GM18499 (cell line): ENCODE data around the gene DISP3.
"Not testable (repeated sequence)": the region's sequence is repeated elsewhere in the genome, so short reads cannot be mapped to it uniquely, and the experiment has no call there.

Experiments
- ATAC-seq: cut with Tn5 transposase; IDR thresholded peaks from one replicate; pipeline ENCODE4 v1.9.1; 2021; ENCODE audit warnings: moderate number of reproducible peaks; ENCODE audit not compliant: insufficient read depth, unreplicated experiment

DISP3 gene

DNA sequence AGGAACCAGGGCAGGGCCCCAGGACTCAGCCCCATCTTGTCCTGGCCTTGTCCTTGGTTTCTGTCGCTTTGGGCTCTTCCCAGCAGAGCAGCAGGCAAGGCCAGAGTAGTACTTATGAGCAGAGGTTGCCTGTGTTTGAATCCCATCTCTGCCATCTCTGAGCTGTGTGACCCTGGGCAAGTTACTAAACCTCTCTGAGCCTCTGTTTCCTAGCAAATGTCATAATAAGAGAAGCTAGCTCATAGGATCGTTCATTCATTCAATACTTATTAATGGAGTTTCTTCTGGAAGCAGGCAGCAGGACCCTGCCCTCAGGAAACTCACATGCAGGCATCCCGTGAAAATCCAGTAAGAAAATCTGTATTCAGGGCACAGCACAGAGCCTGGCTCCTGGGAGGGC, 91.0 kb downstream of the DISP3 start:
- no peak for ATAC-seq

DNA sequence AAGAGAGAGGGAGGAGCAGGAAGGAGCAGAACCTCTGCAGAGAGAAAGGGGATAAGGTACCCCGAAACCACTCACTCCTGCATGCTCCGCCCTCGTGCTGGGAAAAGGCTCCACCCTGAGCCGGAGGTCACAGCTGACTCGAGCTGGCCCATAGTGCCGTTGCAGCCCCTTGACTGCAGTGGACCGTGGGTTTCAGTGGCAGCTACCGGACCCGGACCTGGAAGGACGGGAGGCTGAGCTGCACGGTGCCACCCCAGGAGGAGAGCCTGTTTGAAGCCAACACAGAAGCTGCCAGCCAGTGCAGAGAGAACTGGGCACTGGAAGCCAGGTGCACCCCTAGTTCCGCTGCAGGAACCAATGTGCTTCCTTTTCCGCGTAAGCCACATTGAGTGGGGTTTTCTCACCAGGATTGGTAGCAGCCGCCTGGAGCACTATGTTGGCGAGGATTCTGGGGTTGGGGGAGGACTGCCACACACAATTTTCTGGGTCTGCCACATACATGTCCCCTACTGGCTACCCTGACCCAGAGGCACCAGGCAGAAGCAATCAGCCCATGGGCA, 91.9 kb downstream of the DISP3 start:
- ATAC-seq, result no peak

DNA sequence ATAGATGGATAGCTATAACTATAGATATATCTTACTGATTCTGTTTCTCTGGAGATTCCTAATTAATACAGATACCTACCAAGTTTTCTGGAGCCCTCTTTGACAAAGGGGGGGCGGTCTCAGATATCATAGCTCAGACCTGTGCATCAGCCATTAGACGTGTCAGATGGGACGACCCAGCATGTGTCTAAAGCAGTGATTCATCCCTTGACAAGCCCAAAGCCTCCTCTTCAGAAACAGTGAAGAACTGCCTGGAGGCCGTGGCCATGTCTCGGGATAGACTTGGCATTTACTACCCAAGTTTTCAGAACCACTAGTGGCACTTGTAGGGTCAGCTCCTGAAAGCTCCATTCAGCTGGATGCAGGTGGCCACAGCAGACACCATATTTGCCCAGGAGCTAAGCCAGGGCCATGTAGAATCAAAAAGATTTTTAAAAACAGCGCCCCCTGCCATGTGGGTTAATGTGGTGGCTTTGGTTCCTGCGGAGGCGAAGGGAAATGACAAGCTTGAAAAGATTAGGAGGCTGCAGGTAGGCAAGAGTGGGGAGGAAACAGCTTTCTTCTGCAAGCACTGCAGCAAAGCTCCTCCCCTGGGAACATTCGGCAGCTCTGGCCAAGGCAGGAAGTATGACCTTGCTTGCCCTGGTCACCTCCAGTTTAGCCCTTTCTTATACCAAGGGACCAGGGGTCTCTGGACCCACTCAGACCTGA, 93.1 kb downstream of the DISP3 start:
- no peak for ATAC-seq

DNA sequence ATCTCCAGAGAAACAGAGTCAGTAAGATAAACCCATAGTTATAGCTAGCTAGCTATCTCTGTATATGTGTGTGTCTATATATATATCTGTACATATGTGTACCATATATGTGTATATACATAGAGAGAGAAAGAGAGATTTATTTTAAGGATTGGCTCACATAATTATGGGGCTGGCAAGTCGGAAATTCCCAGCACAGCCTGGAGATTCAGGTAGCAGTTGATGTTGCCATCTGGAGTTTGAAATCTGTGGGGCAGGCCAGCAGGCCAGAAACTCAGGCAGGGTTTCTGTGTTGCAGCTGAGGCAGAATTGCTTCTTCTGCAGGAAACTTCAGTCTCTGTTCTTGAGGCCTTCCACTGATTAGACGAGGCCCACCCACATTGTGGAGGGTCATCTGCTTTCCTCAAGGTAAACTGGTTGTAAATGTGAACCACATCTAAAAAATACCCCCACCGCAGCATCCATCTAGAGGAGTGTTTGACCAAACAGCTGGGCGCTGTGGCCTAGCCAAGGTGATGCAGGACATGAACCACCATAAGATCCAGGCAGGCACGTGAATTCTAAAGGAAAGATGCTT, 94.2 kb downstream of the DISP3 start:
- ATAC-seq, result no peak

DNA sequence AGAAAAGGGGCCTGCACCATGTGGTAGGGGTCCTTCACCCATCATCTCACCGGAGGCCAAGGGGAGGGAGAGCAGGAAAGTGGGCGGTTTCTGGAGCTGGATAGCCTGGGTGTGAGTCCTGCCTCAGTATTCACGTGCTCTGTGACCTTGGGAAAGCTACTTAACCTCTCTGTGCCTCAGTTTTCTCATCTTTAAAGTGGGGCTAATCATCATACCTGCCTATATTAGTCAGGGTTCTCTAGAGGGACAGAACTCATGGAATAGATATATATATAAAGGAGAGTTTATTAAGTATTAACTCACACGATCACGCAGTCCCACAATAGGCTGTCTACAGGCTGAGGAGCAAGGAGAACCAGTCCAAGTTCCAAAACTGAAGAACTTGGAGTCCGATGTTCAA, 96.6 kb downstream of the DISP3 start:
- no peak for ATAC-seq

DNA sequence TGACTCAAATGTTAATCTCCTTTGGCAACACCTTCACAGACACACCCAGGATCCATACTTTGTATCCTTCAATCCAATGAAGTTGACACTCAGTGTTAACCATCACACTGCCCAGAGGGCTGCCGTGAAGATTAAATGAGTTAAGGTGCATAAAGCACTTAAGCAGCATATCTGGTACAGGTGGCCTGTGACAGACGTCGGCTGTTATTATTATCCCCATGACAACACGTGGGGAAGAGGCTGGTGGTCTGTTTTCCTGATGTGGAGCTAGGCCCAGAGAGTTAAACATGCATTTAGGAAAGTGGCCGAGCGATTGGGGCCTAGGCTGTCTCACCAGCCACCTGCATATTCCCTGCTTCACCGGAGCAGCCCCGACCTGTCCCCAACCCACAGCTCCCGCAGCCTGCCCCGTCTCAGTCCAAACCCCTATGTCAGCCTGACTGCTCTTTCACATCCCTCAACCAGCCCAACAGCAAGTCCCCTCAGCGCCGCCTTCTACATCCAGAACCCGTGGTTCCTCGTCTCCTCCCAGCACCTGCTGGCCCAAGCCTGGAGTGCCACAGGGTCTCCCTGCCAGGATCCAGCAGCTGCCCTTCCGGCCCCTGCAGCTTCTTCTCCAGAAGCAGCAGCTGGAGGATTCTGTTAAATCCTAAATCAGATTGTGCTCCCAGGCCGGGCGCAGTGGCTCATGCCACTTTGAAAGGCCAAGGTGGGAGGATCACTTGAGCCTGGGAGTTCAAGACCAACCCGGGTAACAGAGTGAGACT, 97.3 kb downstream of the DISP3 start:
- ATAC-seq, result no peak

DNA sequence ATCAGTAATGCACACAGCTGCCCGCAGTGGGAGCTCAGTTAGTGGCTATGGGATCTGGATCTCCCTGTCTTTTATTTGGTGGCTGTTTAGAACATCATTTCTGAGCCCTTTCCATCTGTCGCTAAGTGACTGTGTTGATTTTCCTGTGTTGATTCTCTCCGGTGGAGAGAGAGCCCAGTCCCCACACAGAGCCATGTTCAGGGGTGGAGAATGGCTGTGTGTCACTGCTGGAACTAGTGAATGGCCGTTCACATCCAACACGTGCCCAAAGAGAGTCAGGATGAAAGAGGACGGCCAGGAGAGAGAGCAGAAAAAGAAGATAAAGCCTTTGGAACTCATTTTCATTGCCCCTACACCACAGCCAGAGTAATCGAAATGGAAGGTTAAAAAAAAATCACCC, 99.0 kb downstream of the DISP3 start:
- ATAC-seq, result no peak

DNA sequence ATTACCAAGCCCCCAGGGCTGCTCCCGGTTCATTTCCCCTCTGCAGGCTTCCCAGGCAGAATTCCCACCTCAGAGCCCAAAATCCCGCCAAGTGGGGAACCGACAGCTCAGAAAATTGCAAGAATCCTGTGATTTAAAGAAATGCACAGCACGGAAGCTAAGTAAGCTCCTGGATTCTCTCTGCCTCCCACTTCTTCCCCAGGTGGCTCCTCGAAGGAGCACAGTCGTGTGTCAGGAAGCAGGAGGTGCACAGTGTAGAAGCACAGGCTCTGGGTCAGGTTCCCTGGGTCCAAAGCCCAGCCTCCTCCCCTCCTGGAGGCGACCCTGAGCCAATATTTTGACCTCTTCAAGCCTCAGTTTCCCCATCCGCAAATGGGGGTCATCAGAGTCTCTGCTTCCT, 100.6 kb downstream of the DISP3 start:
- no peak for ATAC-seq

DNA sequence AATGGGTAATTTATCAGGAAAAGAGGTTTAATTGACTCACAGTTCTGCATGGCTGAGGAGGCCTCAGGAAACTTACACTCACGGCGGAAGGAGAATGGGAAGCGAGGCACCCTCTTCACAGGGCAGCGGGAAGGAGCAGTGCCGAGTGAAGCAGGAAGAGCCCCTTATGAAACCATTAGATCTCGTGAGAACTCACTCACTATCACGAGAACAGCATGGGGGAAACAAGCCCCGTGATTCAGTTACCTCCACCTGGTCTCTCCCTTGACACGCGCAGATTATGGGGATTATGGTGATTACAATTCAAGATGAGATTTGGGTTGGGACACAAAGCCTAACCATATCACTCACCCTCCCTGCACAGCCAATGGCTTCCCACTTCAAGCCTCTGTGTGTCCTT, 101.1 kb downstream of the DISP3 start:
- ATAC-seq, result not testable (repeated sequence)

DNA sequence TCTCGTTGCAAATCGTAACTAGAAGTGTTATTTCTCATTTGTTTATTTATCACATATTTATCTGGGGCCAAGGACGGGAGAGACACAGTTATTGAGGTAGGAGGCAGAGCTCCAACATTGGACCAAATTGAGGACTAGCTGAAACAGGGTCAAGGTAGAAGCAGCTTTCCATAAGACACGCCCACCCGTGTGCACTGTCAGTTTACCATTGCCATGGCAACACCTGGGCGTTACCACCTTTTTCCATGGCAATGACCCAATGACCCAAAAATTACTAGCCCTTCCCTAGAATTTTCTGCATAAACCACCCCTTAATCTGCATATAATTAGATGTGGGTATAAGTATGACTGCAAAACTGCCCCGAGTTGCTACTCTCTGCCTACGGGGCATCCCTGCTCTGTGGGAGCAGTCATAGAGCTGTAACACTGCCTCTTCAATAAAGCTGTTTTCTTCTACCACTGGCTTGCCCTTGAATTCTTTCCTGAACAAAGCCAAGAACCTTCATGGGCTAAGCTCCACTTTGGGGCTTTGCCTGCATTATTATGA, 102.6 kb downstream of the DISP3 start:
- no peak for ATAC-seq

DNA sequence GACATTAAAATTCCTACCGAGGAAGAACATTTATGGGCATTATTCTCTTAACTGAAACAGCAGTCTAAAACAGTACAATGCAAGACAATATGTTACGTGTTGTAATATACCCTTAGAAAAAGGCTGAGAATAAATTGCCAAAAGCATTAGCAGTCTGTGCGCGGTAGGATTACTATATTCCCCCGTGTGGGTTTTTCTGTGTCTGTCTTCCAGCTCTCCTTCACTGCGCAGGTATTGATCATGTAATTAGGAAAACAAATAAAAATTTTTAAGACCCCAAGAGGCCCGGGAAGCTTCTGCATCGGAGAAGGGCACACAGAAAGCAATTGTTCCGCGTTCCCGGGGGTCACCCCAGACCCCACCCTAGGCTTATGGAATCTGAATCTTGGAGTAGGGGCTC, 106.4 kb downstream of the DISP3 start:
- no peak for ATAC-seq
